ENCODE measurements around the gene VN1R5.
"Not testable (repeated sequence)": the region's sequence is repeated elsewhere in the genome, so short reads cannot be mapped to it uniquely, and the experiment has no call there.

VN1R5 gene

DNA sequence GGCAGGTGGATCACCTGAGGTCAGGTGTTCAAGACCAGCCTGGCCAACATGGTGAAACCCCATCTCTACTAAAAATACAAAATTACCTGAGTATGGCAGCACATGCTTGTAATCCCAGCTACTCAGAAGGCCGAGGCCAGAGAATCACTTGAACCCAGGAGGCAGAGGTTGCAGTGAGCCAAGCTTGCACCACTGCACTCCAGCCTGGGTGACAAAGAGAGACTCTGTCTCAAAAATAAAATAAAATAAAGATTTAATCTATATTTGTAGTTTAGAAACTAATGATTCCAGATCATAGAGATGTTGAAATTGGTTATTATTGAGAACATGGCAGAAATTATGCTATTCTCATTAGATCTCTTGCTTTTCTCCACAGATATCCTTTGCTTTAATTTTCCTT, at the start of gene VN1R5:
TSS of gene VN1R5 (plus strand) at position 301 of the 400 bp plus-strand sequence.
- not testable (repeated sequence) for DNase-seq

DNA sequence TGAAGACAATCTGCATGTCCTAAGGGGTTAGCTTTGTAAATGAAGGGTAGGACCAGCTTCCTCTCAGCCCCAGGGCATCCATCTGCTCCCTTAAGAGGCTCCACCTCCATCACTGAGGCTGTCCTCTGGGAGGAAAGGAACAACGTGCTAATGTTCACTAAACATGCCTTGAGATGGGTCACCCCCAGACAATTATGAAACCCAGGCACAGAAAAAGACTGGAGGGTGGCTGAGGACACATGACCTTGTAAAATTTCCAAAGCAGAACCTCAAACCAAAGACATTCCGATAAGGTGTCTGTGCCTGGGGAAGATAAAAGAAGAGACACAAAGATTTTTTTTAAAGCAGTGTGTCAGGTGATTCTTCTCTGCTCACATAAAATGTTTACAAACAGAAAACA, 46.5 kb upstream of the VN1R5 start:
- no peak for DNase-seq

DNA sequence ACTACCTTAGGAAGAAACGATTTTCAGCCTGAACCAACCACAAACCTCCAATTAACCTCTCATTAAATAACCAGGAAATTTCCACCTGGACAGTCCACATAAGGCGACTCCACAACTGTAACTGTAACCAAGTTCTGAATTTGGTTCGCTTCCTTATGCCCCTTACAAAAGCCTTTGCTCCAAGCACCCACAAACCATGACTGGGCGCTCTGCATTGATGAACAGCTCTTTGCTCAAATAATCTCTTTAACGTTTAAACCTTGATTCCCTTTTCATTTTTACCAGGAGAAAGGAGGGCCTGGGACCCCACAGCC, 45.9 kb upstream of the VN1R5 start:
- DNase-seq: no peak

DNA sequence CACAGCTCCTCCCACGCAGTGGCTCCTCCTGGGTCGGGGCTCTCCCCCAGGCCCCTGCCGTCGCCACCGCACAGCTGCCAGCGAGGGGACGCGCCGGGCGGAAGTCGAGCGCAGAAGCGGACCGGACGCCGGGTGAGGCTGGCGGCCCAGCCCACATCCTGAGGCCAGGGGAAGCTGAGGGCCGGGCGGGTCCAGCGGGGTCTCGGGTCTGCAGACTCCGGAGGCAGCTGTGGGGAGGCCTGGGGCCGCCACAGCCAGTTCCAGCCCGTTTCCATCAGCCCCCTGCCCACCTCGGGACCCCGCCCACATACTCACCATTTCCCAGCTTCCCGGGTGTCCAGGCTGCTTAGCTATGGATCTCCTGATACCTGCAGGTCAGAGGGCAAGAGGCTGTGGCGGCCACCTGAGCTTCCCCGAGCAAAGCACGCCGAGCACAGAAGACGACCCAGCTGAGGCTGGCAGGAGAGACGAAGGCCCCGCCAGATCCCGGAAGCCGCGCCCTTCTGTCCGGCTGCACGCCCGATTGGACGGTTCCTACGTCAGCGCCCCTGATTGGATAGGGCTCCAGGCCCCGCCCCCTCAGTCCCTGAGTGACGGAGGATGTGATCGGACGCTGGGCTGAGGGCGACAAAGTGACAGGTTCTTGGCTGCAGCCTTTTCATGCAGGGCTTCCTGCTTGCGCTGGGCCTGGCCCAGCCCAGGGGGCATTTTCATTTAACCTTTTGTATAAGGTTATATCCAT, 45.3 kb upstream of the VN1R5 start:
- DNase-seq: peak; percentile 94

DNA sequence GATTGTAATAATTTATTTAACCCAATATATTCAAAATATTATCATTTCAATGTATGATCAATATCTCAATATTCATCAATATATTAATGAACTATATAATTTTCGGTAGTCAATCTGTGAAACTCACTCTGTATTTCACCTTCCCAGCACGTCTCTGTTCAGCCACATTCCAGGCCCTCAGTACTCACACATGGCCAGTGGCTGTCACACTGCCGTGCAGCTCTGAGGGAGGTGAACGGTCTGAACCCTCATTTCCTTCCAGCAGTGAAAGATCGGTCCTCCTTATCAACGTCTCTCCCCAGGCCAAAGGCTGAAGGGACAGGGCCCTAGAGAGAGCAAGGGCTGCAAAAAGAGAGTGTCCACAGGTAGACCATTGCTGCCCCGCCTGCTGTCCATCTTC, 44.5 kb upstream of the VN1R5 start:
- no peak for DNase-seq

DNA sequence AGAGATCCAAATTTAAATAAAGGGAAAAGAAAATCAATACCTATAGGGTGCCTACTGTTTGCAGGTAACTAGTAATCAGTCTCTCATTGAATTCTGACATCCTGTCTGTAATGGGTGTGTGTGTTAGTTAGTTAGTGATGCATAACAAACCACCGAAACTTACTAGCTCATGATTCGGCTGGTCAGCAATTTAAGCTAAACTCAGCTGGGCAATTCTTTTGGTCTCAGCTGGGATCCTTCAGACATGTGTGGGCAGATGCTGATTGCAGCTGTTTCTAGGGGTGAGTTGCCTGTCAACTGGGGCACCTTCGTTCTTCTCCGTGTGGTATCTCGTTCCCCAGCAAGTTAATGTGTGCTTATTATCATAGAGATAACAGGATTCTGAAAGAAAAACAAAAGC, 43.9 kb upstream of the VN1R5 start:
- DNase-seq: no peak

DNA sequence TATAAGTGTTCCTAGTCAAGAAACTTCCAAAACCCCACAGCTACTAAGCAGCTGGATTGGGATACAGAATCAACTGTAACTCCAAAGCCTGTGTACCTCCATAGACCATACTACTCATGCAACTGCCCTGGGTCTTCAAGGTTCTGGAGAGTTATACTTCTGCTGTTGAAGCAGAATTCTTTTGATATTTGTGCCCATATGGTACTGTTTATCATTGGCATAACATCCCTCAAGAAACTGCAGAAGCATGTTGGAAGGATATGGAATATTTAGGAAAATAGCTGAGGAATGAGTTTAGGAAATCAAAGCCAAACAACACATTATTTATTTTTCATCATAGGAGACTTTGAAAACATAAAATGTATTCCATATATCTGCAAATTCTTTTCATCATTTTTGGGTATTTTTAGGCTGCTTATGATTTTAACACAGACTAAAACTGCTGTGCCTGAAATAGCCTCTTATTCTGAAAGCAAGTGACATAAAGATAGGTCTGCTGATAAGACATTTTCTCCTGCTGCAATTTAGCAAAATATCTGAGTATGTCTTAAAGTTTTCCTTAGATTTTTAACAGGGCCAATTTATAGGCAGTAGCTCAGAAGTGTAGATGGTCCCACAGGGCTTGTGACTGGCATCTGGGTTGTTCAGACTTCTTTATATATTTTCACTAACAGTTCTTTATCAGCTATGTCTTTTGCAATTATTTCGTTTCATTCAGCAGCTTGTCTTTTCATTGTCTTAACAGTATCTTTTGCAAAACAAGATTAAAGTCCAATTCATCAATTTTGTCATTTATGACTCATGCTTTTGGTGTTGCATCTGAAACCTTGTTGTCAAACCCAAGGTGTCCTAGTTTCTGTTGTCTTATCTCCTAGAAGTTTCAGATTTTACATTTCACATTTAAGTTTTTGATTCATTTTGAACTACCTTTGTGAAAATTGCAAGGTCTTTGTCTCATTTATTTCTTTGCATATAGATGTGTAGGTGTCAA, 43.0 kb upstream of the VN1R5 start:
- no peak for DNase-seq

DNA sequence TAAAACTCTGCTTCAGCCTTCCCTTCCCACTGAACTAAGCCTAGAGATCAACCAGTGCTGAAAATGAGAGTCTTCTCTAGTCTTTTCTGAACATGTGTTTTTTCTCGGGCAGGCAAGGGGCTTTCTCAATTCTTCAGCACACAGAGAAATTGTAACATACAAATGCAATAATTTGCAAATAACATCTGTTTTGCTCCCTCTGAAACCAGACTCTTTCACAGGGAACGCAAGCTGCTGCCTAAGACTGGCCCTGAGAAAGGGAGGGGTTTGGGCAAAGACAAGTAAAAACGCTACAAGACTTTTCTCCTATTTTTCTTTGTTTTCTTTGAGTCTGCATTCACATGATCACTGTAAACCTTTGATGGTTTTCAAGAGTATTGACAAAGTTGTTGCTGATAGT, 39.6 kb upstream of the VN1R5 start:
- DNase-seq: no peak

DNA sequence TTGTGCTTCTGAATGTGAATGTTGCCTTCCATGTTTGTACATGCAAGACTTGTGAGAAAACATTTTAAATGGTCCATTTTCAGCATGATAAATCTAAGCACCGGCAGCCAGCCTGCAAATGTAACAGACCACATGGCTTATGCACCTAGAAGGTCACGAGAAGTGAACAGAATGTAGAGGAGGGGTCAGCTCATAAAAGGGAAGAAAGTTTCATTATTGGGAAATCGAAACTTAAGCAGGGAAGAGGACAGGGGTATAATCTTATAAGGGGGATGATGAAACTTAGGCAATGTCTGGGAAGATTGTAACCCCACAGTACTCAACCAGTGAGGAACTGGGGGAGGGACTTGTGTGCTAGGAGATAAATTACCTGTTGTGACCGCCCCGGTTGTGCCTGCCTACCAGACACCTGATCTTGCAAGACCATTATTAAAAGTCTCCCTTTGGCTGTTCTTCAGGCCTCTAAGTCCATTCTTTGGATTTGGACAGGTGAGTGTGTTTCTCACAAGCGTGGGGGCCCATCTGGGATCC, 37.7 kb upstream of the VN1R5 start:
- DNase-seq: no peak

DNA sequence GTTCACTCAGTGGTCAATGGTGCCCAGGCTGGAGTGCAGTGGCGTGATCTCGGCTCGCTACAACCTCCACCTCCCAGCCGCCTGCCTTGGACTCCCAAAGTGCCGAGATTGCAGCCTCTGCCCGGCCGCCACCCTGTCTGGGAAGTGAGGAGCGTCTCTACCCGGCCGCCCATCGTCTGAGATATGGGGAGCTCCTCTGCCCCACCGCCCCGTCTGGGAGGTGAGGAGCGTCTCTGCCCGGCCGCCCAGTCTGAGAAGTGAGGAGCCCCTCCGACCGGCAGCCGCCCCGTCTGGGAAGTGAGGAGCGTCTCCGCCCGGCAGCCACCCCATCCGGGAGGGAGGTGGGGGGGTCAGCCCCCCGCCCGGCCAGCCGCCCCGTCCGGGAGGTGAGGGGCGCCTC, 35.6 kb upstream of the VN1R5 start:
- DNase-seq: not testable (repeated sequence)

DNA sequence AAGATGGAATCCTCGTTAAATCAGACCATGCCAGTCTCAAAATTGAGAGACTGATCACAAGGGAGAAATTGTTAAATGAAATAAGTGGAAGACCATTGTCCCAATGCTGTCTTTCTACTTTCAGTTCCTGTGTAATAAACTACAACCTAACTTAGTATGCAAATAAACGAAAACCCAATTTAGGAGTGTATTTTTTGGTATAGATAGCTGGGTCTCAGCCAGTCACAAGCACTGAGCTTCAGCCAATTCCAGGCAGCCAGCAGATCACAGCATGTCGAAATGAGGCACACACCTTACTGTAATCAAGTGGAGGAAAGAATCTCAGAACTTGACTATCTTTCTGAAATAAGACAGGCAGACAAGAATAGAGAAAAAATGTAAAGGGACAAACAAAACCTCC, 33.0 kb upstream of the VN1R5 start:
- no peak for DNase-seq

DNA sequence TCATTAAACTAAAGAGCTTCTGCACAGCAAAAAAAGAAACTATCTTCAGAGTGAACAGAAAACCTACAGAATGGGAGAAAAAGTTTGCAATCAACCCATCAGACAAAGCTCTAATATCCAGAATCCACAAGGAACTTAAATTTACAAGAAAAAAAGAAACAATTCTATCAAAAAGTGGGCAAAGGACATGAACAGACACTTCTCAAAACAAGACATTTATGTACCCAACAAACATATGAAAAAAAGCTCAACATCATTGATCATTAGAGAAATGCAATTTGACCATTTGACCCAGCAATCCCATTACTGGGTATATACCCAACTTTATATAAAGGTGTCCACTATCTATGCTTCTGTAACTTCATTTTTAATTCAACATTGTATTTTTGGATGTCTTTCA, 31.1 kb upstream of the VN1R5 start:
- DNase-seq: no peak

DNA sequence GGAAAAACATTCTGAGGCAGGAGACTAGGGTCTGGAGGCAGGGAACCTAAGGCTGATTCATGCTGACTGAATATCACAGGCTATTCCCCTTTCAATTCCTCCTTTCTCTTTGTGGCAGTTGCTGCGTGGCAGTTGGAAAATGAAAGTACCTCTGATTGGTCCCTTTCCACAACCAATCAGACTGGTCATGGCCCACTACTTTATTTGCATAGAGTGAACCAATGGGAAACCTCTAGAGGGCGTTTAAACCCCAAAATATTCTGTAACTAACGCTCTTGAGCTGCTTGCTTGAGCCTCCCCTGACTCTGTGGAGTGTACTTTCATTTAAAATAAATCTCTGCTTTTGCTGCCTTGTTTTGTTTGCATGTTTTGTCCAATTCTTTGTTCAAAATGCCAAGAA, 27.7 kb upstream of the VN1R5 start:
- no peak for DNase-seq

DNA sequence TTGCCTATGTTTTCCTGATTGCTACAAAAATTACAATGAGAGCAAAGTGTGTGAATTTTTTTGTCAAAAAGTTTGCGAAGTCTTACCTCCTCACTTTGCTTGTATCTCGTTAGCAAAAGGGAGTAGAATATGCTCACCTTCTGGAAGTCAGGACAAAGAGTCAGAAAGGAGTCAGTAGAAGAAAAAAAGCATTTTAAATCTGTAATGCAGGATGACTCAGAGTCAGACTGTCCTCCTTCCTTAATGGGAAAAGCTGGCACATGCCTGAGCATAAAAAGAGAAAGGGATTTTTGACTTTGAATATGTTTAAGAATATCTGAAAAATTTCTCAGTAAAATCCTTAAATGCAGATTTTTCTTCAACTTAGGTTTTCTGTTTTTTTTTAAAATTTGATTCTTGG, 14.2 kb upstream of the VN1R5 start:
- DNase-seq: no peak

DNA sequence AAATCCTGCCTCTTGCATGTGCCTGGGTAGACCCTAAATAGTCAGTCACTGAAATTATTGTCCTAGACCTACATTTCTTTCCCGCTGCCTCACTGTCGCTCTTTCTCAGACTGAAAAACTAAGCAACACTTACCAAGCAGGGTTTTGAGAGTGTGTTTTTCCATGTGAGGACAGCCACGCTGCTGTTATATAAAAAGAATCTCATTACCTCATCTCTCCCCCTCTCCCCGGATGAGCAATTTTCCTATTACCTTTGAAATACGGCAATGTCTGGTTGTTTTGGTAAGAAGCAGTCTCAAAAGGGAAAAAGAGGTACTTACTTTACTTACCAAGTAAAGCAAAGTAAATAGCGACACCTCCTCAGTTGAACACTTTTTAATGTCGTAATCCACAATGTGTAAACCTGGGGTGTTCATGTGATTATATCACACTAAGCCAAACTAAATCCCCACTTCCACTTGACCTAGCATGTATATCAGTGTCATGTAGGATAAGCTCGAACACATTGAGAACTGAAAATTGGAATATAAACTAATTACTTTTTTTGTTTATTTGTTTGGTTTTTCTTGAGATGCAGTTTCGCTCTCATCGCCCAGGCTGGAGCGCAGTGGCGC, 12.2 kb upstream of the VN1R5 start:
- no peak for DNase-seq

DNA sequence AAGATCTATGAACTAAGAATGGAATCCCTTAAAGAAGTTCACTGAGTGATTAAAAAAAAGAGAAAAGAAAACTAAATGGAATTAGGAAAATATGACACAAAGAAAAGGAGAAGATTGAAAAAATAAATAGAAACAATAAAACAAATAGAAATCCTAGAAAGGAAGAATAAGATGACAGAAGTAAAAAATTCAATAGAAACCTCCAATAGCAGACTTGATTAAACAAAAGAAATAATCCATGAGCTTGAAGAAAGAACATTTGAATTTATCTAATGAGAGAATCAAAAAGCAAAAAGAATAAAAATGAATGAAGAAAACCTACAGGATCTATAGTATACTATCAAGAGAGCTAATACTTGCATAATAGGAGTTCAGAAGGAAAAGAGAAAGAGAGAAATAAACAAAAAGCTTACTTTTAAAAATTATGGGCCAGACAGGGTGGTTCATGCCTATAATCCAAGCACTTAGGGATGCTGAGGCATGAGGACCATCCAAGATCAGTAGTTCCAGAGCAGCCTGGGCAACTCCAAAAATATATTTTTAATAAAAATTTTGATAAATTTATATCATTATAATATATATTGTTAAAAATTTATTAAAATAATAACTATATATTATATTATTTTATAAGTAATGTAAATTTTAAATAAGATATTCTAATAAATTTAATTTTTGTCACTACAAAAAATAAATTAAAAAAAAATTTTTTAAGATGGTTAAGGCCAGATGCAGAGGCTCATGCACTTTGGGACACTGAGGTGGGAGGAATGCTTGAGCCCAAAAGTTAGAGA, 9.4 kb upstream of the VN1R5 start:
- DNase-seq: no peak

DNA sequence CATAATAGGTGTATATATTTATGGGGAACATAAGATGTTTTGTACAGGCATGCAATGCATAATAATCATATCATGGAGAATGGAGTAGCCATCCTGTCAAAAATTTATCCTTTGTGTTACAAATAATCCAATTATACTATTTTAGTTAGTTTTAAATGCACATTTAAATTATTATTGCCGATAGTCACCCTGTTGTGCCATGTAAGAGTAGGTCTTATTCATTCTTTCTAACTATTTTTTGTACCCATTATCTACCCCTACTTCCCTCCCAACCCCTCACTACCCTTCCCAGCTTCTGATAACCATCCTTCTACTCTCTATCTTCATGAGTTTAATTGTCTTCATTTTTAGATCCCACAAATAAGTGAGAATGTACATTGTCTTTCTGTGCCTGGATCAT, 8.3 kb upstream of the VN1R5 start:
- no peak for DNase-seq

DNA sequence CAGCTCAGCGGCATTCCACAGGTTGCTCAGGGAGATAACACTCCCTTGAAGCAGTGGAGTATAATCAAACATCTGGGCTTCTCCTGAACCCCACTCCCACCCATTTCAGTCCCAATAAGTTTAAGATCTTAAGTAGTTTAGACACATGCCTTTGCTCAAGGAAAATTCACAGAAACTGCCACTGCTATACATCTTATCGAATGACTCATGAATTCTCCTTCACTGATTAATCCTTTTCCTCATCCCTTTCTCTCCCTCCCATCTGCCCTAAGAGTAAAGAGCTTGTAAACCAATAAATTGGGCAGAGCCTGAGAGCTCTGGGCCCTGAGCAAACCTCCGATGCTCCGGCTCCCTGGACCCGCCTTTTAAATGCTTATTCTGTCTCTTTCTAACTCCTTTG, 10.2 kb downstream of the VN1R5 start:
- DNase-seq: no peak

DNA sequence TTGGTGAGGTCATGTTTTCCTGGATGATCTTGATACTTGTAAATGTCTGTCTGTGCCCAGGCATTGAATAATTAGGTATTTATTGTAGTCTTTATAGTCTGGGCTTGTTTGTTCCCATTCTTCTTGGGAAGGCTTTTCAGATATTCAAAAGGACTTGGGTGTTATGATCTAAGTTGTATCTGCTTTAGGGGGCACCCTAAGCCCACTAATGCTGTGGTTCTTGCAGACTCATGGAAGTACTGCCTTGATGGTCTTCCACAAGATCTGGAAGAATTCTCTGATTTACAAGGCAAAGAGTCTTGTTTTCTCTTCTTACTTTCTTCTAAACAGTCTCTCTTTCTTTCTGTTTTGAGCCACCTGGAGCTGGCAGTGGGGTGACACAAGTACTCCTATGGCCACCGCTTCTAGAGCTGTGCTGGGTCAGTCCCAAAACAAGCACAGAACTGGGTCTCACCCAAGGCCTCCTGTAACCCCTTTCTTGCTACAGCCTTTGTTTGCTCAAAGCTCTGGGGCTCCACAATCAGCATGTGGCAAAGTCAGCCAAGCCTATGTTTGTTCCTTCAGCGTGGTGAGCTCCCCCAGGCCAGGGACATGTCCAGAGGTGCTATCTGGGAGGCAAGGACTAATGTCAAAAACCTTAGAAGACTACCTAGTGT, 12.6 kb downstream of the VN1R5 start:
- no peak for DNase-seq

DNA sequence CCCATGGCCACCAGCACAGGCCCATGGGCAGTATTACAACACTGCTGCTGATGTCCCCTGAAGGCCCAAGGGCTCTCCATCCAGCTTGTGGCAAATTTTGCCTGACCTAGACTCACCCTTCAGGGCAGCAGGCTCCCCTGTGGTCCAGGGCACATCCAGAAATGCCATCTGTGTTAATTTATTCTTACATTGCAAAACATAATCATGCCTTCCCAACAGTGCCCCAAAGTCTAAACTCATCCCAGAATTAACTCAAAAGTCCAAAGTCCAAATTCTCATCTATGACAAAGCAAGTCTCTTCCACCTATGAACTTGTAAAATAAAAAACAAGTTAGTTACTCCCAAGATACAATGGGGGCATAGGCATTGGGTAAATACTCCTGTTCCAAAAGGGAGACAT, 13.3 kb downstream of the VN1R5 start:
- DNase-seq: no peak

DNA sequence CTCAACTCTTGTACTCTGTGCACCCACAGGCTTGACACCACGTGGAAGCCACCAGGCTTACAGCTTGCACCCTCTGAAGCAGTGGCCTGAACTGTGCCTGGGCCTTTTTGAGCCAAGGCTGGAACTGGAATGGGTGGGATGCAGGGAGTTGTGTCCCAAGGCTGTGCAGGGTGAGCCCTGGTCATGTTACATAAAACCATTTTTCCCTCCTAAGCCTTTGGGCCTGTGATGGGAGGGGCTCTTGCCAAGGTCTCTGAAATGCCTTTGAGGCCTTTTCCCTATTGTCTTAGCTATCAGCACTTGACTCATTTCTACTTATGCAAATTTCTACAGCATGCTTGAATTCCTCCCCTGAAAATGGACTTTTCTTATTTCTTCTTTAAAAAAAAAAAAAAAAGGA, 14.1 kb downstream of the VN1R5 start:
- DNase-seq: no peak

DNA sequence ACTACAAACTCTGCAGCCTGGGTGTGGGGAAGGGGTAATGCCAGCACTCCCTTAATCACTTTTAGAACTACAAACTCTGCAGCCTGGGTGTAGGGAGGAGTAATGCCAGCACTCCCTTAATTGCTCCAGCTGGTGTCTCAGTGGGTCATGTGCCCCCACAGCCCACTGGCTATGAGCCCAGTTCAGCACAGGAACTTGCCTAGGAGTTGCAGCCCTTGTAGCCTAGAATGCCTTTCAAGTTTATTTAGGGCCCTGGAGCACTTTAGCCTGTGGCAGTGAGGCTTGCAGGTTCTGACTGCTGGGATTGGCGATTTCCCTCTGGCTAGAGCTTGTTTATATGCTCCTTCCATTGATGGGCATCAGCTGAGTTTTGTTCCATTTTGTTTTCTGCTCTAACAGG, 17.1 kb downstream of the VN1R5 start:
- no peak for DNase-seq
